Activated T-cell treated with anti-CD3 and anti-CD28 coated beads for 24 hours (primary cell): ENCODE measurements around the gene TM7SF2.
"Not testable (repeated sequence)": the region's sequence is repeated elsewhere in the genome, so short reads cannot be mapped to it uniquely, and the experiment has no call there.

Source experiments
- DNase-seq: peaks from one replicate; pipeline ENCODE4 v3.0.0-alpha.2; 2020; ENCODE audit warnings: low read depth

TM7SF2 gene

DNA sequence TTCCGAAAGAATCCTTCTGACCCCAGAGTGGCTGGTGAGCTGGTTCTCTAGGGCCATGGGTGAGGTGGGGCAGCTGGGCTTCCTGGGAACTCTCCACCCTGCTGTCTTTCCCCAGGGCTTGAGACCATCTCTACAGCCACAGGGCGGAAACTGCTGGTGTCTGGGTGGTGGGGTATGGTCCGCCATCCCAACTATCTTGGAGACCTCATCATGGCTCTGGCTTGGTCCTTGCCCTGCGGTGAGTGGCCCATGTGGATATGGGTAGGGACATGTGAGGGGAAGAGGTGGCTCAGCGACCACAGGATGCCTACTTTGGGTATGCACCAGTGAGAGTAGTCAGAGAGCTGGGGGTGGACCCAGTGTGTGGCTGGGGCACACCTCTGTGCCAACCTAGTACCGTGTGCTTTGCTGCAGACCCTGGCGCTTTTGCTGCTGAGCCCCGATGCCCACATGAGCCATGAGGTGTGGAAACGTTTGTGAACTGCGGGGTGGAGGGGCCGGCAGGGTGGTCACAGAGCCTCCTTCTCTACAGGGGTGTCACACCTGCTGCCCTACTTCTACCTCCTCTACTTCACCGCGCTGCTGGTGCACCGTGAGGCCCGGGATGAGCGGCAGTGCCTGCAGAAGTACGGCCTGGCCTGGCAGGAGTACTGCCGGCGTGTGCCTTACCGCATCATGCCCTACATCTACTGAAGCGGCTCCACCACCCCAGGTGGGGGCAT, 3.9 kb downstream of the TM7SF2 start:
- no peak for DNase-seq

DNA sequence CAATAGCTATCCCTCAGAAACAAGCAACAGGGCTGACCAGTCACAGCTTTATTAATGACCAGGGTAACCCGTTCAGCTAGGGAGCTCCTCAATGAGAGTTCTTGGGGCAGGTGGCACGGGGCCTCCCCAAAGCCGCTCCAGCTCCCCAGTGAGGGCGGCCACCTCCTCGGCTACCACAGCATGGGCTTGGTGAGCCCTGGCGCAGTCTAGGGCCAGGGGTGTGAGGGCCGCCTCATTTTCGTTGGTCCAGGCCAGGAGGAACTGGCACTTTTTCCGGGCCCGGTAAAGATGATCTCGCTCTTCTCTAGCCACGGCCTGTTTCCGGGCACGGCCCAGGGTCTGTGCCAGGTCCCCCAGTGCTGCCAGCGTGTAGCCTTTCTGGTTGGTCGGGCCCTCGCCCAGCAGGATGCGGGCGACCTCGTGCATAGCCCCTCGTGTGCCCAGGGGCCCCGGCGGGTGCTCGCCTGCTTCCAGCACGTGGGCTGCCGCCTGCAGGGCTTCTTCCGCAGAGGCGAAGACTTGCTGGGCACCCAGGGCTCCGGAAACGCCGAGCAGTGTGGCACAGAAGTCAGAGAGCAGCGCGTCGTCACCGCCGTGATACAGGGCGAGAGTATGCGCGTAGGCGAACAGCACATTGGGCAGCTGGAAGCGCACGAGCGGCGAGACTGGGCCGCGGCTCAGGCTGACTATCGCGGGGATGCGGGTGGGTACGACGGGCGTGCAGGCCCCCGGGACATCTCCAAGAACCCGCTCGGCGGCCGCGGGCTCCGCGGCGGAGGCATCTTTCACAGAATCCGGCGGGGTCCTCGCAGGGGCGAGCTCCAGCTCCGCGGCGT, 4.9 kb downstream of the TM7SF2 start:
- no peak for DNase-seq

- DNase-seq, result peak; percentile 100
Measured at GRCh38 chr11:65117206-65118096, 5.8 kb downstream of the TM7SF2 start, which contains the start of gene ZNHIT2. Gene ZNHIT2 (minus strand): TSS chr11:65117701. CDS start chr11:65117653, 48 bp downstream.

GRCh38 chr11:65118097-65118837, 6.6 kb downstream of the TM7SF2 start:
- DNase-seq, result no peak

GRCh38 chr11:65118891-65119669, 7.4 kb downstream of the TM7SF2 start:
- not testable (repeated sequence) for DNase-seq

DNA sequence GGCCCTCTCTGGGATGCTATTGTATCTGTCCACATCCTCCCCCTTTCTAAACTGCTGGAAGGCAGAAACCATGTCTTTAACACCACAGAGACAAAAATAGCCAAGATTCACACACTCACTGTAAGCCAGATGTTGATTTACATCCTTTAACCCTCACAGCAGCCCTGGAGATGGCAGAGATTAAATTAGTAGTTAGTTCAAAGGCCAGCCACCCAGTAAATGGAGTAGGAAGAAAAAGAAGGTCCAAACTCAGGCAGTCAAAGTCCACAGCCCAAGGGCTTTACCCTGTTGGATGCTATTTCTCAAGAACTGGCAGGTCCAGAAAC, 8.0 kb downstream of the TM7SF2 start:
- no peak for DNase-seq

DNA sequence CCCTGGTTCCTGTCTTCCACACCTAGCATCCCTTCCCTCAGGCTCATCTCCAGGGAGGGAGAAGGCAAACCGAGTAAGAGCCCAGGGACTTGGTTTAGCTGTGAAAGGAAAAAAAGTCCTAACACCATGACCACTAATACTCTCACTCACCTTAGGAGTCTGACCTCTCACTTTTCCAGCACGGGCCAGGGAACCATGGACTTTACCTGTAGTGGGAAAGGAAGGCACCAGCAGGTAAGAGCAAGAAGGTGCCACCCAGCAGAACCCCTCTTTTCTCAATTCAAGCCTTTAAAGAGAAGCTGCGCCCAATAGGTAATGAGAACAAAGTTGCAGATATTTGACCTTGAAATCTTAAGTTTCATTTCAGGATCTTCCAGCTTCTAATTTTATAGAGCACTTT, 9.2 kb downstream of the TM7SF2 start:
- DNase-seq, result no peak

DNA sequence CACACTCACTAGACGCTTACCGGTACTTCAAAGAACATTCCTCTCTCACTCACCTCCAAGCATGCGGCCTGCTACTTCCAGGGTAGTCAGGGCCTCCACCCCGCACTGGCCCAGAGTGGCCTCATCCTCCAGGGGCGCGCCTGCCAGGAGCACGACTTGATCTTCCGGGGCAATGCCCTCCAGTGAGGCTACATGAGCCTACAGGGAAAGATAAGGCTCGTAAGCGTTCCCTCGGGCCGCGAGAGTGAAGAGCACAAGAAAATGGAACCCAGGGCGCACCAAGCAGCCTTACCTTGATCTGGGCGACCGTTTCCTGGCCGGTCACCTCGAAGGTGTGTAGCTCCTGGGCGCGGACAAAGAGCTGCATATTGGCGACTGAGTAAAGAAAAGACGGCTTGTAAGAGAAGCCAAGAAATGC, 9.8 kb downstream of the TM7SF2 start:
- no peak for DNase-seq

DNA sequence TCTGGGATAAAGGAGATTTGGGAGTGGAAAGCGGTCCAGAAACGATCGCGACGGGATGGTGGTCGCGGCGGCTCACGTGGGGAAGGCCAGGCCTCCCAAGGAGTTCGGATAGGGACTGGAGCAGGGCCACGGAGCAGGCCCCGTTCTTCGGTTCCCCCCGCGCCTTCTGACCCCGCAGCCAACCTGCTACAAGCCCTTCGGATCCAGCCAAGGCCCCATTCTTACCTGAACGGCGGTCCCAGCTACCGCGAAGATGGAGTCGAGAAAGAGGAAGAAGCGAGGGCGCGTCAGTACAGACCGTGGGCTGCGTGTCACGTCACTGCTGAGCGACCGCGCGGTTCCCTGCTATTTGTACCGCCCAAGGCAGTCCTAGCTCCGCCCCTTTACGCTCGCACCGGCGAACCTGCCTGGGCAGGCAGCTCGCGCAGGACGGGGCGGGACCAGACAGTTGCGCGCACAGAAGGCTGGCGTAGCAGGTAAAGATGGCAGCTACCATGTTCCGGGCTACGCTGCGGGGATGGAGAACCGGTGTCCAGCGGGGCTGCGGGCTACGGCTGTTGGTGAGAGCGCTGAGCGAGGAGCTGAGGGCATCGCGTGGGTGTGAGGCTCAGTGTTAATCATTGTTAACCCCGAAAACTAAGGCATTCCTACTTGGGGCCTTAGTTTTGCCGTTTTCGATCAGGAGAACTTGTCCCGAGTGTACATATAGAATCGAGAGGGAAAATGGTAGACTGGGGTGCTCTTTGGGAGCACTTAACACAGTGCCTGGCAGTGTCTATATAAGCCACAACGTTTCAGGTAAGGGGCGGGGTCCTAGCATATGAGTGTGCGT, 10.4 kb downstream of the TM7SF2 start, which contains the start of the genes FAU and MRPL49:
Gene FAU, minus strand, starts transcription at position 270 of the 832 bp plus-strand sequence. CDS start 321 bp downstream, outside the sequence.
Gene MRPL49, plus strand, starts transcription at position 457 of the 832 bp plus-strand sequence. Its CDS starts 26 bp downstream, at position 483.
- DNase-seq, result peak; percentile 98

GRCh38 chr11:65124480-65125196, 13.0 kb downstream of the TM7SF2 start:
- no peak for DNase-seq

DNA sequence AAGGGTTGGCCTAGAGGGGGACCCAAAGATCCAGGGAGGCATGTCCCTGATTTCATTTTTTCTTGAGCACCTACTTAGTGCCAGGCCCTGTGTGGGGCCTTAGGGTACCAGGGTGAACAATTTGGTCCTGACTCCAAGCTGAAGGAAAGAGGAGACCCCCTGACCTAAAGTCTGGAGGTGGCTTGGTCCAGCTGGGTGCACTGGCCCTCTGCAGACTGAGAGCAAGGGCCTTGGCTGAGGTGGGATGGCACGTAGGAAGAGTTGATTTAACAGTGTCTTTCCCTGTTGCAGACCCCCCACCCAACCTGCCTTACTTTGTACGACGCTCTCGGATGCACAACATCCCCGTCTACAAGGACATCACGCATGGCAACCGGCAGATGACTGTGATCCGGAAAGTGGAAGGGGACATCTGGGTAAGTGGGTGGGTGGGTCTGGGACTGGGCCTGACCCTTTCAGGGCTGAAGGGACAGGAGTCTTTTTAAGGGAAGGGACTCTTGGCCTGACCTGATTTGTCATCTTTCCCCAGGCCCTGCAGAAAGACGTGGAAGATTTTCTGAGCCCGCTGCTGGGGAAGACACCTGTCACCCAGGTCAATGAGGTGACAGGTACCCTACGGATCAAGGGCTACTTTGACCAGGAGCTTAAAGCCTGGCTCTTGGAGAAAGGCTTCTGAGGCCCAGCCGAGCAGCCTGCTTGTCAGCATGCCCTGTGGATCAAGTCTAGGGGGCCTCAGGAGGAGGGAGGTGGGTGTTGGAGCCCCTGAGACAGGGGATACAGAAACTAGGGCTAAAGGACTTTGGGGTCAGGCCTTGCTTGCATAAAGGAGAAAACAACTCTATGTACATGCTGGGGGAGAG, 13.8 kb downstream of the TM7SF2 start:
- no peak for DNase-seq

DNA sequence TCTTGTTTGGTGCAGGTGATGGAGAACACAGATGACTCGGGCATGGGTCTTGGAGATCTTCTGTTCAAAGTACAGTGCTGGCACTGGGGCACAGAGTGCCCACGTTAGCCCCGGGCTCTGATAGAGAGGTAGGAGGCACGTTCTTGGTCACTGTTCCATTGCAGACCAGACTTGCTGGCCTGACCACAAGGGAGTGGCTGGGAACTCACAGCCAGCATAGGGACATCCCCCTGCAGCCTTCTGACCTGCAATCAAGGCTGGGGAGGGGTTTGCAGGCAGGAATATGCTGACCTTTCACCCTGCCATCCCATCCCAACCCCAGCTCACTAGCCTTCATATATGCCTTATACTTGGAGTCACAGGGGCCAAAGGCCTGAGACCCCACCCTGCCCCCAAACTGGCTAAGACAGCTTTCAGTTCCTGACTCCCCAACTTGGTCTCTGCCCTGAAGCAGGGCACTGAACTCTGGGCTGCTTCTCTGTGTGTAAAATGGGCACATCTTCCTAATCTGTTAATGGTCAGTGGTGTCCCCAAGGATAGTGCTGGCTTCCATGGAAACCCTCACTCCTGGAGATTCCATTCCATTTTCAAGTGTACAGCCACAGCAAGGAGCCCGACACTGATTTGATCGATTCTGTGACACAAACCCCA, 15.1 kb downstream of the TM7SF2 start:
- DNase-seq, result no peak

- DNase-seq, result no peak
Measured at GRCh38 chr11:65127473-65128181, 16.0 kb downstream of the TM7SF2 start.

DNA sequence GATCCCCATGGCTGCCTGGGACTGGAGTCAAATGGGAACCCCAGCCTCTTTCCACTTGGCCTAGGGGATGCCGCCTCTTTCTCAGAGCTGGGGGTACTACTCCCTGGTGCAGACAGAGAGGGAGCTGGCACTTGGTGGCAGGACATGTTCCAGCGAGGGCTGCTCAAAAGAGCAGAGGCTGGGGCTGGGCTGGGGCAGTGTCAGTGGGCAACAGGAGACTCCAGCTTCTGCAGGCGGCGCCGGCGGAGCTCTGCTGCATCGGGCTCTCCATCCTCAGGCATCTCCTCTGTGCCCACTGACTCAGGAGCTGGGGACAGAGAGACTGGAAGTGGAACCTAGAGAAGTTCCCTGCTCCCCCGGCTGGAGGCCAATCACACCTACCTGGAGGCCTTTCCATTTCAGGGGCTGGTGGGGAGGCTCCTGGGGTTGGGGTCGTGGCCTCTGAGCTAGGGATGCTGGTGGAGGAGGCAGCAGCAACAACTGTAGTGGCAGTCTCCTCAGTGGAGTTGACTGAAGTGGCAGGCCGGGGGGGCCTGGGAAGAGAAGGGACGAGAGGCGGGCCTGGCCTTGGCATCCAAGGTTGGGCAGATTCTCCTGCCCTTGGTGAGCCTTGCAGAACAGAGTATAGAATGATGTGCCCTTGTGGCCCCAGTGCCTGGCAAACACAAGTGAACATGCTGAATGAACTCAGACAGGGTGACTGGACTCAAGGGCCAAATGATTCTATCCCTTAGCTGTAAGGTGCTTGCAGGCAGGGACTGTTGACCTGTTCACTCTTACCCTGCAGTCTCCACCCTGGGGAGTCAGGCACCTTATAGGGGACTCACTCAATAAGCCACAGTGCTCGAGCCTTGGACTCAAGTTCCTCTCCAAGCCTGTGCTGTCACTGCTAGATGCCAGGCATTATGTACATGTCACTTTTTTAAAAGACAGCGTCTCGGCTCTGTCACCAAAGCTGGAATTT, 16.8 kb downstream of the TM7SF2 start:
- DNase-seq, result no peak

DNA sequence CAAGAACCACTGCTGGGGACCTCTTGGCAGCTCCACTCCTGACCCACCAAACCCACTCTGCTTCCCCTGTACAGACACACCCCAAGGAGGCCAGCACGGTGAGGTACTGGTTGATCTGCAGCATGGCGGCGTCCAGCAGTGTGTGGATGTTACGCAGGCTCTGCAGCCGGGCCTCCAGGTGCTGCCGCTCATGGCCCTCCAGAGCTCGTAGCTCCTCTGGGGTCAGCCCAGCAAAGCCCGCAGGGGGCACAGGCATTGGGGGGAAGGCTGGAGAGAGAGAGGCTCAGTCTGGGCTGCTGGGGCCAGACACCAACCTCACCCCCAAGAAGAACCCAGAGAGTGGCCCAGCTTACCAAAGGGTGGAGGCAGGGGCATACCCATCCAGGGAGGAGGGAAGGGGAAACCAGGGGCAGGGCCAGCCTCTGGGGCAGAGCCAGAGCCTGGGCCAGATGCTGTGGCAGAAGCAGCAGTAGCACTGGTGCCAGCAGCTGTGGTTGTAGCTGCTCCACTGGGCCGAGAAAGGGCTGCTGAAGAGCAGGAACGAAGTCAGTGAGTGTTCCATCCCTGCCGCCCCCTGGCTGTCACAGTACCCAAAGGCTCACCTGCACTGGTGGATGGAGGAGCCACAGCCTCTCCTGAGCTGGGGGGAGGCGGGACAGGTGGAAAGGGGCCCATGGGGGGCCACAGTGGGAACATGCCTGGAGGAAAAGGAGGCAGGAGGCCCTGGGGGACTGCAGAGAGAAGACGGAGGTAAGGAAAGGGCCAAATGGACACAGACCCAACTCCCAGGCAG, 18.2 kb downstream of the TM7SF2 start:
- DNase-seq, result no peak
